ENCODE results near the gene HLA-F. TPM values are rescaled to one million over a fixed set of nuclear protein-coding genes. Genes with fewer than 3 reads are reported as not detected.

The HLA-F gene
- polyA plus RNA-seq, 2 donors: 25.2 to 35.6 TPM

DNA sequence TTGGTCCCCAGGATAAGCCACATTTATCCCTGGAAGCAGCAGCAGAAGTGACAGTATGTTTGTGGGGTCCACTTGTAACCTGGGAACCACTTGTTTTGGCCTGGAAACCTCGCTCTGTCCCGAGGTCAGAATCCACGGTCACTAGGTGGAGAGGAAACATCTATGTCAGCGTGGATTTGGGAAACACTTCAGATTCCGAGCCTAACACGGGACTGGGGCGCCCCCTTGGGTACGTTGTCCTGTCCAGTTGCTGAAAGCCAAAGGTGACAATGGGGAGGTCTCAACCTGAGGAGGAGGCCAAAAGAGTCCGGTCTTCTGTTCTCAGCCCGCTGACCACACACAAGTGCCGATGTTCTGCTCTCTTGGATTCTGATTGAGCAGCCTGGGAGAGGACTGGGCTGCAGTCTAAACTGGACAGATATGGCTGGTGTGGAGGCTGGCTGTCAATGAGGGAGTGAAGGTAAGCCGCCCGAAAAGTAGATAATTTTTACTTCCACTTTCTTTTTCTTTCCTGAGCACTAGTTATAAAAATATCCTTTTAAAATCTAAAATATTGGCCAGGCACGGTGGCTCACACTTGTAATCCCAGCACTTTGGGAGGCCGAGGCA lies 37.4 kb upstream of the HLA-F start:
- WGBS, 2 donors: 62 to 70% methylated on average over 15 of the region's 15 CpGs
- Histone ChIP-seq H3K36me3 (ENCODE audit: control insufficient read depth in 2 of 2, insufficient read depth in 2 of 2, low read length in 1 of 2) (no peaks in the 10 kb centered on the region), H3K4me3 (ENCODE audit: low read depth in 1 of 2, low read length in 2 of 2) (no peak overlapping the region), H3K27me3 (ENCODE audit: control insufficient read depth in 1 of 2, insufficient read depth in 2 of 2, low read length in 2 of 2) (no peaks in the 10 kb centered on the region), H3K27ac (ENCODE audit: low read depth in 2 of 2, low read length in 1 of 2) (no peak overlapping the region), H3K9me3 (ENCODE audit: control insufficient read depth in 2 of 2, insufficient read depth in 1 of 2, low read depth in 1 of 2, low read length in 1 of 2) (no peaks in the 10 kb centered on the region), H3K4me1 (ENCODE audit: control insufficient read depth in 2 of 2, insufficient read depth in 2 of 2, low read length in 1 of 2) (no peaks in the 10 kb centered on the region)

DNA sequence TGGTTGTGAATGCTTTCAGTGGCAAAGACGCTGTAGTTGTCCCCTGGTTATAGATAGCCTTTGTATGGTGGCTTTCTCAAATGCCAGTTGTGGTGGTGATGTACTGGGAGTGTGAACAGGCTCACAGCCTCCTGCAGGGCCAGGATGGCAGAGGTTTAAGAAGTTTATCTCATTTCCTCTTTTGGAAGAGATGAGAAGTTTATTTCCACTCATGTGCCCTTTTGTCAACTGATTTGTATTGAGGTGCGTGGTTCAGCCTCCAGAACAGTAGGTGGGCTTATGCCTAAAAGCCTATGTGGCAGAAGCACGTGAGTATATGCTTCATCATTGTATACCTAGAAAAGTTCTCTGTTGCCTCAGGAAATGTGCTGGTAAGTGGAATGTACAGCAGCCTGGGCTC lies 28.6 kb upstream of the HLA-F start:
- Histone ChIP-seq H3K9me3 (ENCODE audit: control insufficient read depth in 2 of 2, insufficient read depth in 1 of 2, low read depth in 1 of 2, low read length in 1 of 2) (no peaks in the 10 kb centered on the region), H3K4me3 (ENCODE audit: low read depth in 1 of 2, low read length in 2 of 2) (no peak overlapping the region), H3K36me3 (ENCODE audit: control insufficient read depth in 2 of 2, insufficient read depth in 2 of 2, low read length in 1 of 2) (no peaks in the 10 kb centered on the region), H3K27ac (ENCODE audit: low read depth in 2 of 2, low read length in 1 of 2) (no peak overlapping the region), H3K4me1 (ENCODE audit: control insufficient read depth in 2 of 2, insufficient read depth in 2 of 2, low read length in 1 of 2) (no peaks in the 10 kb centered on the region), H3K27me3 (ENCODE audit: control insufficient read depth in 1 of 2, insufficient read depth in 2 of 2, low read length in 2 of 2) (no peaks in the 10 kb centered on the region)
- 62 to 73% methylated on average over 3 of the region's 3 CpGs for WGBS, 2 donors

DNA sequence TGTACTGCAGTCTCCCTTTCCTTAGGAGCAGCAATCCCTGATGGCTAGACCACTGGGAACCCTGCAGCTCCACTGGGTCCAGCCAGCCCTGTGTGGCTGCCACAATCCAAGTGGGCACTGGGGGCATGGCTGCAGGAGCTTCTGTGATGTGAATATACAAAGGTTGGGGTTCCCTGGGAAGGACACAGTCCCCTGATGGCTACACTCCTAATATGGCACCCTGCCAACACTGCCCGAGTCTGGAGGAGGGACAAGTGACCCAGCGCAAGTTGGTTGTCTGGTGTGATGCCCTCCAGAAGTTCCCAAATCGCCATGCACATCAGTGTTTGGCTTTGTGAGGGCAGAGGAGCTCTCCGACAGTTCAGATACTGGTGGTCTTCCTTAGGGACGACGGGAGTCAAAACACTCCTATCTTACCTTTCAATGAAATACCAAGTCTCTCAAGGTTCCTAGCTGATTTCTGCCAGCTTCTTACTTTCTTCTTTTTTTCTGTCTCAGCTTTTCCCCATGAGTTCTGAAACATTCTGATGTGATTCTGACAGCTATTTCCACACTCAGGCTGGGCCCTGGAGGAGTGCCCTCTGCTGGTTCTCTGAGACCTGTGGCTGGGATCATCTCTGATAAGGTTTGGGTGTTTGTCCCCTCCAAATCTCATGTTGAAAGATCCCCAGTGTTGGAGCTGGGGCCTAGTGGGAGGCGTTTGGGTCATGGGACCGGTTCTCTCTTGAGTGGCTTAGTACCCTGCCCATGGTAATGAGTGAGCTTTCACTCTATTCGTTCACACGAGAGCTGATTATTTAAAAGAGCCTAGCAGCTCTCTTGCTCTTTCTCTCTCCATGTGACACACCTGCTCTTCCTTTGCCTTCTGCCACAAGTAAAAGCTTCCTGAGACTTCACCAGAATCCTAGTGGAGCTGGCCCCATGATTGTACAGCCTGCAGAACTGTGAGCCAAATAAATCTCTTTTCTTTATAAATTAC lies 26.8 kb upstream of the HLA-F start:
- Histone ChIP-seq H3K27ac (ENCODE audit: low read depth in 2 of 2, low read length in 1 of 2) (no peak overlapping the region), H3K4me3 (ENCODE audit: low read depth in 1 of 2, low read length in 2 of 2) (no peak overlapping the region), H3K4me1 (ENCODE audit: control insufficient read depth in 2 of 2, insufficient read depth in 2 of 2, low read length in 1 of 2) (no peaks in the 10 kb centered on the region), H3K36me3 (ENCODE audit: control insufficient read depth in 2 of 2, insufficient read depth in 2 of 2, low read length in 1 of 2) (no peaks in the 10 kb centered on the region), H3K27me3 (ENCODE audit: control insufficient read depth in 1 of 2, insufficient read depth in 2 of 2, low read length in 2 of 2) (no peaks in the 10 kb centered on the region), H3K9me3 (ENCODE audit: control insufficient read depth in 2 of 2, insufficient read depth in 1 of 2, low read depth in 1 of 2, low read length in 1 of 2) (no peaks in the 10 kb centered on the region)
- WGBS, 2 donors: 72 to 73% methylated on average over 10 of the region's 10 CpGs

DNA sequence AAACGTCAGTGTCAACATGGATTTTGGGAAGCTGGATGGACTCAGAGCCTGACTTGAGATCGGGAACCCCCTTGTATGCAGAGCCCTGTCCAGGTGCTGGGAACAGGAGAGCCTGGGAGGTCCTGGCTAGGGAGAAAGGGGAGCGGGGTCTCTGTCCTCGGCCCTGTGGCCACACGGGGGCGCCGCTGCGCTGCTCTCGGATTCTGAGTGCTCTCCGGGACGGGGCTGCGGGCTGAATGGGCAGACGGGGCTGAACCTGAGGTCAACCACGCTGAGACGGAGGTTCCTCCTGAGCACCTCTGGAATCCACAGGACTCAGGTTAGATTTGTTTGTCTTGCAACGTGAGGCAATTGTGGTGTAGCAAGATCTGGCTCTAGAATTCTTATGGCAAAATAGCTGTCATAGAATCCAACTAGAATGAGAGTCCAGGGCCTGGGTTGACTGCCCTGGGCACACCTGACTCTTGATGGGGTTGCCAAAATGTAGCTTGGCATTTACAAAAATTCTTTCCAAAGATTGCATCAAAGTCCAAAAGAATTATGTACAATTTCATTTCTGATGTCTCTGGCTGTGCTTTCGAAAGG lies 20.6 kb upstream of the HLA-F start:
- no peaks in the 10 kb centered on the region for H3K36me3 ChIP-seq (ENCODE audit: control insufficient read depth in 2 of 2, insufficient read depth in 2 of 2, low read length in 1 of 2)
- H3K9me3 ChIP-seq (ENCODE audit: control insufficient read depth in 2 of 2, insufficient read depth in 1 of 2, low read depth in 1 of 2, low read length in 1 of 2): no peaks in the 10 kb centered on the region
- H3K27me3 ChIP-seq (ENCODE audit: control insufficient read depth in 1 of 2, insufficient read depth in 2 of 2, low read length in 2 of 2): peaks cover 0 to 3% of the 10 kb centered on the region in 2 donors
- H3K4me1 ChIP-seq (ENCODE audit: control insufficient read depth in 2 of 2, insufficient read depth in 2 of 2, low read length in 1 of 2): no peaks in the 10 kb centered on the region
- no peak overlapping the region for H3K4me3 ChIP-seq (ENCODE audit: low read depth in 1 of 2, low read length in 2 of 2)
- WGBS, 2 donors: 20 to 26% methylated on average over 17 of the region's 17 CpGs
- no peak overlapping the region for H3K27ac ChIP-seq (ENCODE audit: low read depth in 2 of 2, low read length in 1 of 2)

DNA sequence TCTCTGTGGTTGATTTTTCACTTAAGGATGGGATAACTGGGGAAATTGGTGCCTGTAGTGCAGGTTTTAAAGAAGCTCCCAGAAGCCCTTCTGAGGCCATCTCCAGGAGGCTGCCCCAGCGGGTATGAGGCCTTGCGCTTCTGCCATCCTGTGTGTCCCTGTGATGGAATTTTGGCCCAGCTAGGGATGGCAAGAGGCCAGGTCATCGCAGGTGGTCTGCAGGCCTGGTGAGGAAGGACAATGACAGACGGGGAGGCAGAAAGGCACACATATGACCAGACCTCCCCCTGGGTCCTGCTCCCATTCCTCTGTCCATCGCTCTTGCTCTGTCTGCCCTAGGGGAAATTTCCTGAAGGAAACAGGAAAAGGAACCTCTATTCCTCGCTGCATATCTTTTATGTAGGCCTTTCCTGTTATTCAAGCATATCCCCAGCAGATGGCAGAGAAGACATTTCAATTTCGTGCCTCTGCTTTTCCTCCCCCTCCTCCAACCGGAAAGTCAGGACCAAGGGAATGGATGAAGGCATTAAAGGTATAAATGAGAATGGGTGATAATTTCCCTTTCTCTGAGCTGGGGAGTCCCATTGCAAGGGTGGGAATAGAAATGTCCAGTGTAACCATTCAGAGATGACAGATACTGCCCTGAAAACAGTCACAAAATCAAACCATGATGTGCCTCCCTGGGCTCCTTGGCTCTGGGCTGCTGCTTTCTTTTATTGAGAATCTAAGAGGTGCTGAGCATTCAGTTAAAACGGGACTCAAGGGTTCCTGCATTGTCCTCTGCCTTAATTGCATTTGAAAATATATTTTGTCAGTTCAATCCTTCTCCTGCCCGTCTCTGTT lies 17.6 kb upstream of the HLA-F start:
- Histone ChIP-seq H3K27ac (ENCODE audit: low read depth in 2 of 2, low read length in 1 of 2) (no peak overlapping the region), H3K27me3 (ENCODE audit: control insufficient read depth in 1 of 2, insufficient read depth in 2 of 2, low read length in 2 of 2) (peaks cover 0 to 3% of the 10 kb centered on the region in 2 donors), H3K36me3 (ENCODE audit: control insufficient read depth in 2 of 2, insufficient read depth in 2 of 2, low read length in 1 of 2) (no peaks in the 10 kb centered on the region), H3K9me3 (ENCODE audit: control insufficient read depth in 2 of 2, insufficient read depth in 1 of 2, low read depth in 1 of 2, low read length in 1 of 2) (no peaks in the 10 kb centered on the region), H3K4me3 (ENCODE audit: low read depth in 1 of 2, low read length in 2 of 2) (no peak overlapping the region), H3K4me1 (ENCODE audit: control insufficient read depth in 2 of 2, insufficient read depth in 2 of 2, low read length in 1 of 2) (peaks cover 0 to 4% of the 10 kb centered on the region in 2 donors)
- 36% methylated on average over 10 of the region's 10 CpGs for WGBS, 2 donors

DNA sequence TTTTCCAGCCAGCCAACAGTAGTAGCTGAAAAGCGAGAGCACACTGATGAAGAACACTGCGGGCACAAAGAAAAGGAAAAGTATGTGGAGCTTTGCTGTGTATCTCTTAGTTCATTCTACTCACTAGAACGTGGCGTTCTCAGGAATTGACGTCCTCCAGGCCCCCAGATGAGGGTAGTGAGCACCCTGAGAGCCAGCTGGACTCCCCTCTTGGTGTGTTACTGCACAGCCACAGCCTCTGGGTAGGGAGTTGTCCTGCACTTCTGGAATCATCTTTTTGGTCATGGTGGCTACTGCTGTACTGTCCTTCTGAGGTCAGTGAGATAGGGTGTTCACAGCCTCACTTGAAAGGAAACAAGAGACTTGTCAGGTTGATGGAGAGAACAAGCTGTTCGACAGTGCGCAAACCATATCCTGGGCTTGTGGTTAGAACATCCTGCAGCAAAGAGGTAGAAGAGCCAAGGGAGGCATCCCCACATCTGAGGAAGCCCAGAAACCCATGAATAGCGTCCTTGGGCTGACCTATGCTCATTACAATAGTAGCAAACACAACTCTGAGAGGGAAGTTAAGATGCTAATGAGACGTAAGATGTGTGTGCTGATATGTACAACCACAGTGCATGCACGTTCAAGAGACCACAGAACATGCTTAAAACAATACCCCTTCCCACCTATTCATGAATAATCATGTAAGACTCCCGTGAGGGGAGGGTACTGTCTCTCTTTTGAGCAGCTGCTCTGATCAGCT lies 14.6 kb upstream of the HLA-F start:
- H3K4me3 ChIP-seq (ENCODE audit: low read depth in 1 of 2, low read length in 2 of 2): no peak overlapping the region
- H3K36me3 ChIP-seq (ENCODE audit: control insufficient read depth in 2 of 2, insufficient read depth in 2 of 2, low read length in 1 of 2): no peaks in the 10 kb centered on the region
- peaks cover 0 to 3% of the 10 kb centered on the region in 2 donors for H3K27me3 ChIP-seq (ENCODE audit: control insufficient read depth in 1 of 2, insufficient read depth in 2 of 2, low read length in 2 of 2)
- 60 to 68% methylated on average over 11 of the region's 11 CpGs for WGBS, 2 donors
- H3K27ac ChIP-seq (ENCODE audit: low read depth in 2 of 2, low read length in 1 of 2): peak overlapping the region in 1 of 2 donors; percentile 20
- H3K4me1 ChIP-seq (ENCODE audit: control insufficient read depth in 2 of 2, insufficient read depth in 2 of 2, low read length in 1 of 2): peaks cover 0 to 4% of the 10 kb centered on the region in 2 donors
- no peaks in the 10 kb centered on the region for H3K9me3 ChIP-seq (ENCODE audit: control insufficient read depth in 2 of 2, insufficient read depth in 1 of 2, low read depth in 1 of 2, low read length in 1 of 2)

DNA sequence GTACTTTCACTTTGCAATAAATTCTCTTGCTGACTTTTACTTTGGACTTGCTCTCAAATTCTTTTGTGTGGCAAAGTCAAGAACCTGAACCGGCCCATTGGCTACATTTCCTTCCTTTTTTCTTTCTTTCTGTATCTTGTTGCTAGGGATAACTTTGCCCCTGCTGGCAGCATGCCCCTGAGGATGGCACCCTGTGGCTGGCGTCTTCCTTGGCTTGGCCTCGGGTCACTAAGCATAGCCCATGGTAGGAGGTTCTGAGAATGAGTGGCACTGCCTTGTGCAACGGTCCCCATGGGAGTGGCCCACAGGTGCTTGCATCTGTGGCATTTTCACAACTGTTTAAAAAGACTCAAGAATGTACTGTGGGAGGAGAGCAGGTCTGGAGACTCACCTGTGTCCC lies 14.0 kb upstream of the HLA-F start:
- Histone ChIP-seq H3K36me3 (ENCODE audit: control insufficient read depth in 2 of 2, insufficient read depth in 2 of 2, low read length in 1 of 2) (no peaks in the 10 kb centered on the region), H3K9me3 (ENCODE audit: control insufficient read depth in 2 of 2, insufficient read depth in 1 of 2, low read depth in 1 of 2, low read length in 1 of 2) (no peaks in the 10 kb centered on the region), H3K4me3 (ENCODE audit: low read depth in 1 of 2, low read length in 2 of 2) (no peak overlapping the region), H3K27ac (ENCODE audit: low read depth in 2 of 2, low read length in 1 of 2) (peak overlapping the region; percentile 44 to 47), H3K27me3 (ENCODE audit: control insufficient read depth in 1 of 2, insufficient read depth in 2 of 2, low read length in 2 of 2) (peaks cover 0 to 2% of the 10 kb centered on the region in 2 donors), H3K4me1 (ENCODE audit: control insufficient read depth in 2 of 2, insufficient read depth in 2 of 2, low read length in 1 of 2) (peaks cover 0 to 4% of the 10 kb centered on the region in 2 donors)
- 30 to 38% methylated on average over 4 of the region's 4 CpGs for WGBS, 2 donors

DNA sequence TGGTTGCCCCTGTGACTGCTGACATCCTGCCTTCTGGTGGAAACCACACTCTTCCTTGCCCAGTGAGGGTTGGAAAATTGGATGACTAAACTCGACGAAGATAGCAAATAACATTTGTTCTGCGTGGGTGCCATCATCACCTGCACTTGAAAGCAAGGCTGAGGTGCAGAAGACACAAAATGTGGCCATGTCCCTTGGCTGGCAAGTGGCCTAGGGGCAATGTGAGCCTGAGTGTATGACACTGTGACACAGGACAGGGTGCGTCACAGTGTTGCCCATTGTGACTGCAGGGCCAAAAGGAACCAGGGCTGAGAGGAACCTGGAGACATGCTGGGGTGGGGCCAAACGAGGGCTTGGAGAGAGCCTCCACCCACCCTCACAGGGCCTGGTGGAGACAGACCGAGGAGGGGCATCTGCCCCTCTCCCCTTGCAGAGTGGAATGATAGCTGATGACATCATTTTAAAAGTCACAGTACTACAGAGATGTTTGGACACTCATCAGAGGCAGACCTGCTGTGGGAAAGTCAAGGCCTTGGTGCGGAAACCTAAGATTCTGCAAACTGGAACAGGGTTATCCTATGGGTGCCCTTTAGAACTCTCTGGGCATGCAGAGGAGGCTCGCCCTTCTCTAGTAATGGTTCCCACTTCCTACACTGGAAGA lies 12.8 kb upstream of the HLA-F start:
- Histone ChIP-seq H3K27me3 (ENCODE audit: control insufficient read depth in 1 of 2, insufficient read depth in 2 of 2, low read length in 2 of 2) (no peaks in the 10 kb centered on the region), H3K4me3 (ENCODE audit: low read depth in 1 of 2, low read length in 2 of 2) (no peak overlapping the region), H3K36me3 (ENCODE audit: control insufficient read depth in 2 of 2, insufficient read depth in 2 of 2, low read length in 1 of 2) (no peaks in the 10 kb centered on the region), H3K4me1 (ENCODE audit: control insufficient read depth in 2 of 2, insufficient read depth in 2 of 2, low read length in 1 of 2) (peaks cover 0 to 4% of the 10 kb centered on the region in 2 donors), H3K9me3 (ENCODE audit: control insufficient read depth in 2 of 2, insufficient read depth in 1 of 2, low read depth in 1 of 2, low read length in 1 of 2) (no peaks in the 10 kb centered on the region), H3K27ac (ENCODE audit: low read depth in 2 of 2, low read length in 1 of 2) (no peak overlapping the region)
- WGBS, 2 donors: 78 to 85% methylated on average over 8 of the region's 8 CpGs
